AG04450 (cell line): ENCODE results near the gene DSCAML1. TPM values are rescaled to one million over a fixed set of nuclear protein-coding genes. Genes with fewer than 3 reads are reported as not detected.

ENCODE experiments used
- CTCF ChIA-PET: fragments of 300-600, 350-600 bp; formaldehyde crosslinking; extraction: SDS; loops from one replicate; lab custom pipeline; 2022; ENCODE audit warnings: antibody characterized with exemption, inconsistent platforms; lab: Charles Lee
- POLR2A ChIA-PET: fragments of 350-600 bp; formaldehyde crosslinking; extraction: SDS; loops from one replicate; lab custom pipeline; 2021; ENCODE audit warnings: antibody characterized with exemption, inconsistent platforms; lab: Yijun Ruan, JAX
- DNase-seq: peaks from one replicate; pipeline ENCODE4 v3.0.0-alpha.2; 2011; ENCODE audit warnings: low read depth, low spot score
- H3K27ac ChIP-seq: one replicate; pipeline ENCODE4 v1.5.1; 2012; ENCODE audit warnings: low read depth, low read length, control low read depth
- H3K27me3 ChIP-seq: one replicate; pipeline ENCODE4 v1.6.0; 2012; ENCODE audit warnings: low read length; ENCODE audit not compliant: control insufficient read depth, insufficient read depth
- H3K4me3 ChIP-seq: 2 replicates; pipeline ENCODE4 v1.5.1; 2011; ENCODE audit warnings: mild to moderate bottlenecking, low read depth, low read length, control low read depth
- H3K9me3 ChIP-seq: 2 replicates; pipeline ENCODE4 v1.5.1; 2012; ENCODE audit warnings: low read length; ENCODE audit not compliant: control insufficient read depth, insufficient read depth
- CTCF ChIP-seq: IDR thresholded peaks from 2 replicates; pipeline ENCODE4 v1.5.1; 2011; ENCODE audit warnings: low read depth, low read length, control low read depth, inconsistent platforms
- polyA plus RNA-seq: library from polyadenylated mRNA; depleted of rRNA; stranded (reverse); fragments of >200 nt; gene quantifications from 2 replicates; pipeline ENCODE4 v1.2.3, GENCODE V29; 2011

DSCAML1 gene
- polyA plus RNA-seq, 1 experiment: not detected

GRCh38 chr11:117605331-117605730 is 191.7 kb downstream of the DSCAML1 start:
- ChIA-PET POLR2A (no interaction called here), CTCF (interaction anchor here (1.3 kb wide), 1 partner anchor 179 kb away, joined by 3 read pairs; no protein-coding TSS in a partner anchor)
- DNase-seq: no peak
- Histone ChIP-seq H3K27me3 (peaks cover 26% of the 10 kb centered on the region), H3K9me3 (no peaks in the 10 kb centered on the region), H3K4me3 (no peak overlapping the region), H3K27ac (no peak overlapping the region)
- TF ChIP-seq CTCF: no peak

- ChIA-PET POLR2A (no interaction called here), CTCF (interaction anchor here (1.3 kb wide), 1 partner anchor 178 kb away, joined by 3 read pairs; no protein-coding TSS in a partner anchor)
- no peaks in the 10 kb centered on the region for H3K9me3 ChIP-seq
- H3K27me3 ChIP-seq: peaks cover 28% of the 10 kb centered on the region
- no peak for DNase-seq
- H3K4me3 ChIP-seq: no peak overlapping the region
- no peak for TF ChIP-seq CTCF
- no peak overlapping the region for H3K27ac ChIP-seq
Measured at GRCh38 chr11:117604336-117604995, 192.6 kb downstream of the DSCAML1 start.

- TF ChIP-seq CTCF: no peak
- POLR2A ChIA-PET: no interaction called here
- no peak overlapping the region for H3K27ac ChIP-seq
- H3K9me3 ChIP-seq: no peaks in the 10 kb centered on the region
- no peak overlapping the region for H3K4me3 ChIP-seq
- peaks cover 28% of the 10 kb centered on the region for H3K27me3 ChIP-seq
- DNase-seq: no peak
- CTCF ChIA-PET: interaction anchor here (0.5 to 1.3 kb wide), 2 partner anchors 34 to 178 kb away, joined by 3 to 4 read pairs; no protein-coding TSS in a partner anchor
Measured at GRCh38 chr11:117603932-117604331, 193.1 kb downstream of the DSCAML1 start.

- Histone ChIP-seq H3K27ac (no peak overlapping the region), H3K9me3 (no peaks in the 10 kb centered on the region), H3K4me3 (no peak overlapping the region), H3K27me3 (peaks cover 21% of the 10 kb centered on the region)
- CTCF ChIA-PET: no interaction called here
- POLR2A ChIA-PET: no interaction called here
- no peak for TF ChIP-seq CTCF
- no peak for DNase-seq
Measured at GRCh38 chr11:117601006-117601708, 195.9 kb downstream of the DSCAML1 start.

- CTCF ChIA-PET: interaction anchor here (1.1 kb wide), 1 partner anchor 20 kb away, joined by 3 read pairs; no protein-coding TSS in a partner anchor
- peaks cover 14% of the 10 kb centered on the region for H3K27me3 ChIP-seq
- POLR2A ChIA-PET: no interaction called here
- no peak for DNase-seq
- no peak for TF ChIP-seq CTCF
- H3K4me3 ChIP-seq: no peak overlapping the region
- H3K27ac ChIP-seq: no peak overlapping the region
- no peaks in the 10 kb centered on the region for H3K9me3 ChIP-seq
Measured at GRCh38 chr11:117600234-117600783, 196.7 kb downstream of the DSCAML1 start.
